ENCODE results near the gene CHURC1. TPM values are rescaled to one million over a fixed set of nuclear protein-coding genes. Genes with fewer than 3 reads are reported as not detected.

CHURC1 gene
- total and polyA plus RNA-seq, 2 donors (not counting 1 experiment from before 2014, with no cell fraction given): 29.7 to 77.1 TPM

GRCh38 chr14:64953661-64954060, 39.4 kb downstream of the CHURC1 start:
- ChIA-PET CTCF (interaction anchor here (1.1 kb wide), 2 partner anchors 9 to 28 kb away, joined by 3 to 4 read pairs; no protein-coding TSS in a partner anchor), POLR2A (no interaction called here)
- Mint-ChIP-seq H3K9me3 (ENCODE audit: insufficient read depth) (no peaks in the 10 kb centered on the region), H3K27ac (no peak overlapping the region), H3K4me3 (no peak overlapping the region), H3K27me3 (no peaks in the 10 kb centered on the region), H3K4me1 (peaks cover 7% of the 10 kb centered on the region)
- H4K20me1 ChIP-seq (ENCODE audit: control insufficient read depth, insufficient read depth, low read length, poor library complexity, severe bottlenecking): no peaks in the 10 kb centered on the region
- no peaks in the 10 kb centered on the region for H3K9me3 ChIP-seq (ENCODE audit: control extremely low read depth in 1 of 3, control insufficient read depth in 2 of 3, insufficient read depth in 1 of 3, low read length in 2 of 3)
- no peak for DNase-seq
- no peak overlapping the region for H3K27ac ChIP-seq (ENCODE audit: low read length in 2 of 2)
- intact Hi-C loops (cut with micrococcal nuclease): no loop called here
- no peak overlapping the region for H3K4me2 ChIP-seq (replicated peaks; ENCODE audit: low read depth, low read length, poor library complexity, severe bottlenecking)
- WGBS (ENCODE audit: insufficient coverage): 98% methylated on average over 5 of the region's 6 CpGs
- peaks cover 0 to 9% of the 10 kb centered on the region in 2 donors for H3K4me1 ChIP-seq (ENCODE audit: control insufficient read depth in 2 of 2, insufficient read depth in 2 of 2, low read length in 2 of 2)
- no peaks in the 10 kb centered on the region for H3K27me3 ChIP-seq (replicated peaks in 1 of 4; ENCODE audit: control extremely low read depth in 1 of 4, control insufficient read depth in 3 of 4, insufficient read depth in 4 of 4, low read length in 3 of 4)
- H3K4me3 ChIP-seq (ENCODE audit: control extremely low read depth in 1 of 5, extremely low read depth in 1 of 5, insufficient read depth in 1 of 5, low read depth in 2 of 5, low read length in 4 of 5): no peak overlapping the region
- no peak overlapping the region for H3K9ac ChIP-seq (ENCODE audit: low read length)
- no peaks in the 10 kb centered on the region for H3K79me2 ChIP-seq (ENCODE audit: control insufficient read depth, insufficient read depth, low read length)
- TF ChIP-seq, protein P1, sequence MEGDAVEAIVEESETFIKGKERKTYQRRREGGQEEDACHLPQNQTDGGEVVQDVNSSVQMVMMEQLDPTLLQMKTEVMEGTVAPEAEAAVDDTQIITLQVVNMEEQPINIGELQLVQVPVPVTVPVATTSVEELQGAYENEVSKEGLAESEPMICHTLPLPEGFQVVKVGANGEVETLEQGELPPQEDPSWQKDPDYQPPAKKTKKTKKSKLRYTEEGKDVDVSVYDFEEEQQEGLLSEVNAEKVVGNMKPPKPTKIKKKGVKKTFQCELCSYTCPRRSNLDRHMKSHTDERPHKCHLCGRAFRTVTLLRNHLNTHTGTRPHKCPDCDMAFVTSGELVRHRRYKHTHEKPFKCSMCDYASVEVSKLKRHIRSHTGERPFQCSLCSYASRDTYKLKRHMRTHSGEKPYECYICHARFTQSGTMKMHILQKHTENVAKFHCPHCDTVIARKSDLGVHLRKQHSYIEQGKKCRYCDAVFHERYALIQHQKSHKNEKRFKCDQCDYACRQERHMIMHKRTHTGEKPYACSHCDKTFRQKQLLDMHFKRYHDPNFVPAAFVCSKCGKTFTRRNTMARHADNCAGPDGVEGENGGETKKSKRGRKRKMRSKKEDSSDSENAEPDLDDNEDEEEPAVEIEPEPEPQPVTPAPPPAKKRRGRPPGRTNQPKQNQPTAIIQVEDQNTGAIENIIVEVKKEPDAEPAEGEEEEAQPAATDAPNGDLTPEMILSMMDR (IDR thresholded peaks at IDR 0.05): no peak
- no peak for TF ChIP-seq EZH2 (IDR thresholded peaks at IDR 0.05; ENCODE audit: borderline replicate concordance, insufficient read depth, low read depth, low read length, poor library complexity, severe bottlenecking)
- no peaks in the 10 kb centered on the region for H3K36me3 ChIP-seq (replicated peaks in 1 of 2; ENCODE audit: control extremely low read depth in 1 of 2, control insufficient read depth in 1 of 2, extremely low read depth in 1 of 2, insufficient read depth in 2 of 2, low read length in 1 of 2)
- no peak for ATAC-seq (ENCODE audit: low read depth)
- no peak overlapping the region for H2AFZ ChIP-seq (ENCODE audit: insufficient read depth, low read depth, low read length, poor library complexity, severe bottlenecking)

- TF ChIP-seq, protein P1 (IDR thresholded peaks at IDR 0.05): no peak
- no peak for TF ChIP-seq EZH2 (IDR thresholded peaks at IDR 0.05; ENCODE audit: borderline replicate concordance, insufficient read depth, low read depth, low read length, poor library complexity, severe bottlenecking)
- Histone ChIP-seq H3K9ac (ENCODE audit: low read length) (no peak overlapping the region), H3K79me2 (ENCODE audit: control insufficient read depth, insufficient read depth, low read length) (no peaks in the 10 kb centered on the region), H3K36me3 (replicated peaks in 1 of 2; ENCODE audit: control extremely low read depth in 1 of 2, control insufficient read depth in 1 of 2, extremely low read depth in 1 of 2, insufficient read depth in 2 of 2, low read length in 1 of 2) (no peaks in the 10 kb centered on the region), H3K4me1 (ENCODE audit: control insufficient read depth in 2 of 2, insufficient read depth in 2 of 2, low read length in 2 of 2) (peaks cover 0 to 9% of the 10 kb centered on the region in 2 donors), H3K9me3 (ENCODE audit: control extremely low read depth in 1 of 3, control insufficient read depth in 2 of 3, insufficient read depth in 1 of 3, low read length in 2 of 3) (no peaks in the 10 kb centered on the region), H2AFZ (ENCODE audit: insufficient read depth, low read depth, low read length, poor library complexity, severe bottlenecking) (no peak overlapping the region), H3K4me2 (replicated peaks; ENCODE audit: low read depth, low read length, poor library complexity, severe bottlenecking) (no peak overlapping the region), H4K20me1 (ENCODE audit: control insufficient read depth, insufficient read depth, low read length, poor library complexity, severe bottlenecking) (no peaks in the 10 kb centered on the region), H3K27me3 (replicated peaks in 1 of 4; ENCODE audit: control extremely low read depth in 1 of 4, control insufficient read depth in 3 of 4, insufficient read depth in 4 of 4, low read length in 3 of 4) (no peaks in the 10 kb centered on the region), H3K4me3 (ENCODE audit: control extremely low read depth in 1 of 5, extremely low read depth in 1 of 5, insufficient read depth in 1 of 5, low read depth in 2 of 5, low read length in 4 of 5) (no peak overlapping the region), H3K27ac (ENCODE audit: low read length in 2 of 2) (no peak overlapping the region)
- 96% methylated on average over 5 of the region's 9 CpGs for WGBS (ENCODE audit: insufficient coverage)
- Mint-ChIP-seq H3K9me3 (ENCODE audit: insufficient read depth) (no peaks in the 10 kb centered on the region), H3K27ac (no peak overlapping the region), H3K4me3 (no peak overlapping the region), H3K27me3 (no peaks in the 10 kb centered on the region), H3K4me1 (peaks cover 7% of the 10 kb centered on the region)
- intact Hi-C loops (cut with micrococcal nuclease): no loop called here
- CTCF ChIA-PET: interaction anchor here (0.9 kb wide), 1 partner anchor 33 kb away, joined by 3 read pairs; no protein-coding TSS in a partner anchor
- no peak for ATAC-seq (ENCODE audit: low read depth)
- DNase-seq: no peak
- POLR2A ChIA-PET: no interaction called here
These were observed 40.4 kb downstream of the CHURC1 start for GRCh38 chr14:64954491-64955240.

Data from B cell (primary cell).